GM12873 (cell line): ENCODE data around the gene CCDC106.

Experiments
- CTCF ChIP-seq: IDR thresholded peaks from 2 replicates; pipeline ENCODE4 v1.5.1; 2012; ENCODE audit warnings: low read depth, mild to moderate bottlenecking, moderate library complexity, low read length, control low read depth; ENCODE audit not compliant: insufficient read depth; ENCODE audit errors: missing control alignments

CCDC106 gene

GRCh38 chr19:55614711-55615542, 33.1 kb upstream of the CCDC106 start:
- TF ChIP-seq CTCF = no peak

GRCh38 chr19:55615543-55616394, 32.2 kb upstream of the CCDC106 start:
- no peak for TF ChIP-seq CTCF

- no peak for TF ChIP-seq CTCF
Observed at GRCh38 chr19:55616395-55616875, 31.6 kb upstream of the CCDC106 start.

- TF ChIP-seq CTCF = no peak
Observed at GRCh38 chr19:55617426-55617825, 30.6 kb upstream of the CCDC106 start.

GRCh38 chr19:55618426-55618825, 29.6 kb upstream of the CCDC106 start:
- no peak for TF ChIP-seq CTCF

GRCh38 chr19:55619286-55619685, 28.7 kb upstream of the CCDC106 start:
- TF ChIP-seq CTCF = no peak
